ENCODE results near the gene SPTBN5.

- TF ChIP-seq EP300 (conservative IDR thresholded peaks at IDR 0.05; ENCODE audit: poor library complexity, severe bottlenecking): no peak
- TF ChIP-seq CTCF (IDR thresholded peaks at IDR 0.05; ENCODE audit: poor library complexity, severe bottlenecking): no peak
- TF ChIP-seq EZH2 (IDR thresholded peaks at IDR 0.05; ENCODE audit: borderline replicate concordance, insufficient read depth, low read length, poor library complexity, severe bottlenecking): no peak
- TF ChIP-seq RAD21 (conservative IDR thresholded peaks at IDR 0.05): no peak
- TF ChIP-seq POLR2AphosphoS5 (IDR thresholded peaks at IDR 0.05): no peak
- TF ChIP-seq TAF1 (IDR thresholded peaks at IDR 0.05; ENCODE audit: low read depth): no peak
- no peak for TF ChIP-seq REST (IDR thresholded peaks at IDR 0.05; ENCODE audit: borderline replicate concordance)
- TF ChIP-seq SMC3 (conservative IDR thresholded peaks at IDR 0.05; ENCODE audit: poor library complexity): no peak
- TF ChIP-seq MXI1 (conservative IDR thresholded peaks at IDR 0.05; ENCODE audit: poor library complexity, severe bottlenecking): no peak
Measured at GRCh38 chr15:41892621-41893421, 1.0 kb downstream of the SPTBN5 start.
